ENCODE data around the gene MRPL38.
A peak's percentile ranks its signal among the peaks of the same experiment; 100 is the strongest.
"Not testable (repeated sequence)": the region's sequence is repeated elsewhere in the genome, so short reads cannot be mapped to it uniquely, and the experiment has no call there.

Gene MRPL38

GRCh38 chr17:75875182-75875939 is 29.3 kb downstream of the MRPL38 start:
- no peak for DNase-seq

- no peak for DNase-seq
Measured at GRCh38 chr17:75874323-75875181, 30.1 kb downstream of the MRPL38 start.

GRCh38 chr17:75873587-75874322 is 30.9 kb downstream of the MRPL38 start:
- DNase-seq = no peak

- no peak for DNase-seq
Measured at GRCh38 chr17:75872434-75873351, 32.0 kb downstream of the MRPL38 start.

GRCh38 chr17:75870228-75870627 is 34.5 kb downstream of the MRPL38 start:
- DNase-seq = not testable (repeated sequence)

GRCh38 chr17:75869282-75870141 is 35.2 kb downstream of the MRPL38 start:
- no peak for DNase-seq

- not testable (repeated sequence) for DNase-seq
Measured at GRCh38 chr17:75868730-75869281, 35.9 kb downstream of the MRPL38 start.

- not testable (repeated sequence) for DNase-seq
Measured at GRCh38 chr17:75865404-75866188, 39.1 kb downstream of the MRPL38 start.

GRCh38 chr17:75864887-75865286 is 39.8 kb downstream of the MRPL38 start:
- DNase-seq = not testable (repeated sequence)

- DNase-seq = peak in 2 of 3 donors; percentile 35 to 41
Measured at GRCh38 chr17:75864448-75864871, 40.2 kb downstream of the MRPL38 start.

- DNase-seq = no peak
Measured at GRCh38 chr17:75861927-75862317, 42.8 kb downstream of the MRPL38 start.

GRCh38 chr17:75859358-75859757 is 45.3 kb downstream of the MRPL38 start:
- DNase-seq = not testable (repeated sequence)

GRCh38 chr17:75856062-75856756 is 48.5 kb downstream of the MRPL38 start:
- DNase-seq = peak in 1 of 3 donors; percentile 30

- DNase-seq = peak; percentile 99 to 100 (median 100)
Measured at GRCh38 chr17:75855310-75856061, 49.2 kb downstream of the MRPL38 start, which contains the start of gene WBP2. Gene WBP2 (minus strand): TSS chr17:75855335. CDS start chr17:75855297, 38 bp downstream.

- no peak for DNase-seq
Measured at GRCh38 chr17:75854881-75855309, 49.8 kb downstream of the MRPL38 start.

GRCh38 chr17:75854101-75854748 is 50.5 kb downstream of the MRPL38 start:
- peak; percentile 88 to 94 (median 92) for DNase-seq

- DNase-seq = peak; percentile 40 to 48 (median 45)
Measured at GRCh38 chr17:75853433-75853832, 51.3 kb downstream of the MRPL38 start.

- DNase-seq = not testable (repeated sequence)
Measured at GRCh38 chr17:75851693-75851991, 53.0 kb downstream of the MRPL38 start.

All from suppressor macrophage treated with lipopolysaccharide for 1 hour (primary cell).